ENCODE data around the gene SLC66A2.

- TF ChIP-seq GATA2 (IDR thresholded peaks at IDR 0.05; ENCODE audit: low read depth, low read length) (no peak), GATA3 (IDR thresholded peaks at IDR 0.05; ENCODE audit: low read depth, low read length) (no peak)
Measured at GRCh38 chr18:79867666-79868065, 83.8 kb downstream of the SLC66A2 start.
